HG03354 (cell line): Measurements from ENCODE around the gene C11orf58.

ENCODE experiments used
- ATAC-seq: cut with Tn5 transposase; IDR thresholded peaks from one replicate; pipeline ENCODE4 v1.9.1; 2021; ENCODE audit warnings: mild to moderate bottlenecking; ENCODE audit not compliant: unreplicated experiment, poor library complexity, severe bottlenecking

C11orf58 gene

GRCh38 chr11:16796311-16796710, 57.9 kb downstream of the C11orf58 start:
- no peak for ATAC-seq

- ATAC-seq: no peak
Measured at GRCh38 chr11:16797776-16798175, 59.3 kb downstream of the C11orf58 start.

- ATAC-seq: no peak
Measured at GRCh38 chr11:16799221-16799620, 60.8 kb downstream of the C11orf58 start.

GRCh38 chr11:16799890-16800289, 61.4 kb downstream of the C11orf58 start:
- ATAC-seq: no peak

- no peak for ATAC-seq
Measured at GRCh38 chr11:16800382-16800781, 61.9 kb downstream of the C11orf58 start.

GRCh38 chr11:16801288-16801980, 63.0 kb downstream of the C11orf58 start:
- ATAC-seq: no peak

GRCh38 chr11:16804104-16804947, 65.9 kb downstream of the C11orf58 start:
- ATAC-seq: no peak

- no peak for ATAC-seq
Measured at GRCh38 chr11:16805938-16806337, 67.5 kb downstream of the C11orf58 start.

- ATAC-seq: no peak
Measured at GRCh38 chr11:16806791-16807190, 68.3 kb downstream of the C11orf58 start.

- ATAC-seq: no peak
Measured at GRCh38 chr11:16807306-16807705, 68.9 kb downstream of the C11orf58 start.
